ENCODE results near the gene TRAPPC6A. TPM values are rescaled to one million over a fixed set of nuclear protein-coding genes. Genes with fewer than 3 reads are reported as not detected.

TRAPPC6A gene
- total RNA-seq, 1 experiment from 2014 or later: 18.3 TPM

GRCh38 chr19:45206328-45206727, 28.3 kb upstream of the TRAPPC6A start:
- no peaks in the 10 kb centered on the region for H3K9me2 ChIP-seq (replicated peaks; ENCODE audit: low read length)
- H3K4me3 ChIP-seq (ENCODE audit: low read length): no peak overlapping the region
- H3K36me3 ChIP-seq (ENCODE audit: low read depth, low read length): no peaks in the 10 kb centered on the region
- TF ChIP-seq EZH2phosphoT487 (IDR thresholded peaks at IDR 0.05; ENCODE audit: borderline replicate concordance, low read length): no peak
- TF ChIP-seq CTCF (conservative IDR thresholded peaks at IDR 0.05; ENCODE audit: low read depth, low read length): no peak
- no peak for TF ChIP-seq EZH2 (IDR thresholded peaks at IDR 0.05; ENCODE audit: low read length, unreplicated experiment)
- no peaks in the 10 kb centered on the region for H3K9me3 ChIP-seq (ENCODE audit: low read length)
- DNase-seq: no peak
- no peak overlapping the region for H3K9ac ChIP-seq (ENCODE audit: low read length)
- intact Hi-C loops (cut with micrococcal nuclease): no loop called here
- no peaks in the 10 kb centered on the region for H3F3A ChIP-seq (ENCODE audit: low read length, unreplicated experiment)
- H3K27me3 ChIP-seq (ENCODE audit: low read length): no peaks in the 10 kb centered on the region
- no peaks in the 10 kb centered on the region for H3K79me2 ChIP-seq (ENCODE audit: low read length)
- no peaks in the 10 kb centered on the region for H3K4me1 ChIP-seq (ENCODE audit: insufficient read depth, low read length)
- no peak overlapping the region for H3K4me2 ChIP-seq (ENCODE audit: low read length)
- no peak overlapping the region for H3K27ac ChIP-seq (ENCODE audit: low read length)
- H4K20me1 ChIP-seq (ENCODE audit: low read length): no peaks in the 10 kb centered on the region
- BruUV-seq (replicated peaks): no TSS peak
- ATAC-seq: no peak
- ChIA-PET POLR2A (ENCODE audit: unreplicated experiment) (no interaction called here), CTCF (no interaction called here)
- H2AFZ ChIP-seq (ENCODE audit: low read length): no peak overlapping the region

DNA sequence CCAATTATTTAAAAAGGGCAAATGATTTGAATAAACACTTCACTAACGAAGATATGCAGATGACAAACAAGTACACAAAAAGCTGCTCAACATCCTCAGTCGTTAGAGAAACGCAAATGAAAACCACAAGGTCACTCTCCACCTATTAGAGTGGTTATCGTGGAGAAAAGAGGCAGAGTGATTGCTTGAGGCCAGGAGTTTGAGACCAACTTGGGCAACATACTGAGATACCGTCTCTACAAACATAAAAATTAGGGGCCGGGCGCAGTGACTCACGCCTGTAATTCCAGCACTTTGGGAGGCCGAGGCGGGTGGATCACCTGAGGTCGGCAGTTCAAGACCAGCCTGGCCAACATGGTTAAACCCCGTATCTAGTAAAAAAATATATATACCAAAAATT, 27.8 kb upstream of the TRAPPC6A start:
- H3K27ac ChIP-seq (ENCODE audit: low read length): no peak overlapping the region
- ATAC-seq (no peak), DNase-seq (no peak)
- no peak overlapping the region for H3K9ac ChIP-seq (ENCODE audit: low read length)
- no peaks in the 10 kb centered on the region for H3K9me2 ChIP-seq (replicated peaks; ENCODE audit: low read length)
- no peak overlapping the region for H3K4me2 ChIP-seq (ENCODE audit: low read length)
- BruUV-seq (replicated peaks): no TSS peak
- CTCF ChIA-PET: no interaction called here
- H3K4me1 ChIP-seq (ENCODE audit: insufficient read depth, low read length): no peaks in the 10 kb centered on the region
- no peaks in the 10 kb centered on the region for H4K20me1 ChIP-seq (ENCODE audit: low read length)
- H3K27me3 ChIP-seq (ENCODE audit: low read length): no peaks in the 10 kb centered on the region
- no peaks in the 10 kb centered on the region for H3F3A ChIP-seq (ENCODE audit: low read length, unreplicated experiment)
- no peaks in the 10 kb centered on the region for H3K36me3 ChIP-seq (ENCODE audit: low read depth, low read length)
- TF ChIP-seq EZH2 (IDR thresholded peaks at IDR 0.05; ENCODE audit: low read length, unreplicated experiment): no peak
- no peak for TF ChIP-seq CTCF (conservative IDR thresholded peaks at IDR 0.05; ENCODE audit: low read depth, low read length)
- TF ChIP-seq EZH2phosphoT487 (IDR thresholded peaks at IDR 0.05; ENCODE audit: borderline replicate concordance, low read length): no peak
- no peak overlapping the region for H2AFZ ChIP-seq (ENCODE audit: low read length)
- H3K4me3 ChIP-seq (ENCODE audit: low read length): no peak overlapping the region
- H3K9me3 ChIP-seq (ENCODE audit: low read length): no peaks in the 10 kb centered on the region
- no peaks in the 10 kb centered on the region for H3K79me2 ChIP-seq (ENCODE audit: low read length)
- POLR2A ChIA-PET (ENCODE audit: unreplicated experiment): no interaction called here
- intact Hi-C loops (cut with micrococcal nuclease): no loop called here

DNA sequence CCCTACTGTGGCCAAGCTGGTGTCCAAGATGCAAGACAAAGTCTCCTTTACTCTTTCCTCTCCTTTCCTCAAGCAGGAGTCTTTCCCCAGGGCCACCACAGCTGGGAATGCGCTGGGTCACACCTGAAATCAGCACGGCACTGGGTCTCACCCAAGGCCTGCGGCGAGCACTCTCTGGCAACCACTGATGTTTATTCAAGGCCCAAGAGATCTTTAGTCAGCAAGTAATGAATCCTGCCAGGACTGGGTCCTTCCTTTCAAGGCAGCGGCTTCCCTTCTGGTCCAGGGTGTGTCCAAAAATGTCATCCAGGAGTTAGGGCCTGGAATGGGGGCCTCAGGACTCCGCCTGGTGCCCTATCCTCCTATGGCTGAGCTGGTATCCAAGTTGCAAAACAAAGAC, 24.6 kb upstream of the TRAPPC6A start:
- no peaks in the 10 kb centered on the region for H3K27me3 ChIP-seq (ENCODE audit: low read length)
- no peaks in the 10 kb centered on the region for H3F3A ChIP-seq (ENCODE audit: low read length, unreplicated experiment)
- no peaks in the 10 kb centered on the region for H3K9me2 ChIP-seq (replicated peaks; ENCODE audit: low read length)
- BruUV-seq (replicated peaks): no TSS peak
- no peak for ATAC-seq
- H3K79me2 ChIP-seq (ENCODE audit: low read length): no peaks in the 10 kb centered on the region
- ChIA-PET POLR2A (ENCODE audit: unreplicated experiment) (no interaction called here), CTCF (no interaction called here)
- no peaks in the 10 kb centered on the region for H3K9me3 ChIP-seq (ENCODE audit: low read length)
- H3K36me3 ChIP-seq (ENCODE audit: low read depth, low read length): no peaks in the 10 kb centered on the region
- H2AFZ ChIP-seq (ENCODE audit: low read length): no peak overlapping the region
- no peak overlapping the region for H3K4me2 ChIP-seq (ENCODE audit: low read length)
- no peak overlapping the region for H3K4me3 ChIP-seq (ENCODE audit: low read length)
- no peaks in the 10 kb centered on the region for H3K4me1 ChIP-seq (ENCODE audit: insufficient read depth, low read length)
- no peak for TF ChIP-seq EZH2phosphoT487 (IDR thresholded peaks at IDR 0.05; ENCODE audit: borderline replicate concordance, low read length)
- no peak for TF ChIP-seq EZH2 (IDR thresholded peaks at IDR 0.05; ENCODE audit: low read length, unreplicated experiment)
- intact Hi-C loops (cut with micrococcal nuclease): no loop called here
- no peak overlapping the region for H3K27ac ChIP-seq (ENCODE audit: low read length)
- no peaks in the 10 kb centered on the region for H4K20me1 ChIP-seq (ENCODE audit: low read length)
- H3K9ac ChIP-seq (ENCODE audit: low read length): no peak overlapping the region
- DNase-seq: no peak
